Immature natural killer cell (primary cell): ENCODE results near the gene SCP2. TPM values are rescaled to one million over a fixed set of nuclear protein-coding genes. Genes with fewer than 3 reads are reported as not detected.

ENCODE experiments used
- DNase-seq, 3 donors: peaks; one replicate each; pipeline ENCODE4 v3.0.0; 2022; ENCODE audit warnings: mixed read lengths in 1 of 3
- H3K27ac Mint-ChIP-seq, 6 donors: one replicate each; pipeline ENCODE4 v1.8.0; 2020; ENCODE audit warnings: mixed read lengths in 6 of 6, mild to moderate bottlenecking in 5 of 6, inconsistent platforms in 4 of 6, moderate library complexity in 3 of 6
- H3K27me3 Mint-ChIP-seq, 3 donors: one replicate each; pipeline ENCODE4 v1.8.0; 2020 to 2021; ENCODE audit warnings: low read depth in 3 of 3, mild to moderate bottlenecking in 3 of 3, mixed read lengths in 3 of 3, moderate library complexity in 3 of 3, inconsistent platforms in 1 of 3
- H3K36me3 Mint-ChIP-seq, 3 donors: one replicate each; pipeline ENCODE4 v1.8.0; 2020; ENCODE audit warnings: mixed read lengths in 3 of 3, inconsistent platforms in 2 of 3, mild to moderate bottlenecking in 2 of 3
- H3K4me1 Mint-ChIP-seq, 2 donors: one replicate each; pipeline ENCODE4 v1.8.0; 2020; ENCODE audit warnings: inconsistent platforms in 2 of 2, mild to moderate bottlenecking in 2 of 2, mixed read lengths in 2 of 2, moderate library complexity in 1 of 2
- H3K4me3 Mint-ChIP-seq, 5 donors: one replicate each; pipeline ENCODE4 v1.8.0; 2020; ENCODE audit warnings: mild to moderate bottlenecking in 5 of 5, mixed read lengths in 5 of 5, inconsistent platforms in 3 of 5, moderate library complexity in 3 of 5
- H3K9me3 Mint-ChIP-seq, 6 donors: one replicate each; pipeline ENCODE4 v1.8.0; 2020; ENCODE audit warnings: mild to moderate bottlenecking in 6 of 6, mixed read lengths in 6 of 6, inconsistent platforms in 4 of 6, moderate library complexity in 3 of 6
- polyA plus RNA-seq, 3 donors: library from polyadenylated mRNA; unstranded; fragments of 300-500 nt; fragmentation: Illumina TruSeq; gene quantifications; one replicate each; pipeline ENCODE4 v1.2.3, GENCODE V29; 2021

The SCP2 gene
- polyA plus RNA-seq, 3 donors from 2014 or later: 257 to 343 (median 261) TPM

DNA sequence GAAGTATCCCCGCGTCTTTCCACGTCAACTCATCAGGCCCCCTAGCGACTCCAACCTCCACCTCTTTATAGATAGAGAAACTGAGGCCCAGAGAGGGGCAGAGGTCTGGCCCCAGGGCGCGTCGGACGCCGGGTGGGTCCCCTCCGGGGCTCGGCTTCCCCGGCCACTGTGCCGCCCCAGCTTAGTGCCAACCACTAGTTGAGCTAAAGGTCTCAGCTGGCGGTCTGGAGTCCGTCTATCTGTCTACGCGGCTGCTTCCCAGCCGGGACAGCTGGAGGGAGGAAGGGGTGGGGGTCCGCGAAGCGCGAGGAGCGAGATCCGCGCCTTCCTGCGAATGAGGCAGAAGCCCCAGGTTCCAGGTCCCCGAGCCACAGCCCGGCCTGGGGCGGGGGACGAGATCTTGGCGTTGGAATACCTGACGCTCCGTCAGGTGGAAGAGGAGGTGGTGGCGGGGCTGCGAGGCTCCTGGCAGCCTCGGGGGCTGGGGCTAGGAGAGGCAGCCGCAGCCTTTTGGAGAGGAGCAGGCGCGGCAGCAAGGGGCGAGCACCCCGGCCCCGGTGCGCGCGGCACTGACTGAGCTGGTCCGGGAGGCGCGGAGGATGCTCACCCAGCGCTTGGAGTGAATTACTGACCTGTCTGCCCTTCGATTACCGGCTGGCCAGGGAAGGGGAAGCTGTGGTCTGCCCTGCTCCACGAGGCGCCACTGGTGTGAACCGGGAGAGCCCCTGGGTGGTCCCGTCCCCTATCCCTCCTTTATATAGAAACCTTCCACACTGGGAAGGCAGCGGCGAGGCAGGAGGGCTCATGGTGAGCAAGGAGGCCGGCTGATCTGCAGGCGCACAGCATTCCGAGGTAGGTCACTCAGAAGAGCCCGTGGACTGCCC, 135.9 kb downstream of the SCP2 start:
- no peaks in the 10 kb centered on the region for H3K36me3 Mint-ChIP-seq
- peaks cover 0 to 6% of the 10 kb centered on the region in 2 donors for H3K4me1 Mint-ChIP-seq
- no peaks in the 10 kb centered on the region for H3K9me3 Mint-ChIP-seq
- peaks cover 8 to 19% (median 9%) of the 10 kb centered on the region in 3 donors for H3K27me3 Mint-ChIP-seq
- peak overlapping the region; percentile 58 to 75 (median 74) for H3K4me3 Mint-ChIP-seq
- DNase-seq: no peak
- H3K27ac Mint-ChIP-seq: no peak overlapping the region

DNA sequence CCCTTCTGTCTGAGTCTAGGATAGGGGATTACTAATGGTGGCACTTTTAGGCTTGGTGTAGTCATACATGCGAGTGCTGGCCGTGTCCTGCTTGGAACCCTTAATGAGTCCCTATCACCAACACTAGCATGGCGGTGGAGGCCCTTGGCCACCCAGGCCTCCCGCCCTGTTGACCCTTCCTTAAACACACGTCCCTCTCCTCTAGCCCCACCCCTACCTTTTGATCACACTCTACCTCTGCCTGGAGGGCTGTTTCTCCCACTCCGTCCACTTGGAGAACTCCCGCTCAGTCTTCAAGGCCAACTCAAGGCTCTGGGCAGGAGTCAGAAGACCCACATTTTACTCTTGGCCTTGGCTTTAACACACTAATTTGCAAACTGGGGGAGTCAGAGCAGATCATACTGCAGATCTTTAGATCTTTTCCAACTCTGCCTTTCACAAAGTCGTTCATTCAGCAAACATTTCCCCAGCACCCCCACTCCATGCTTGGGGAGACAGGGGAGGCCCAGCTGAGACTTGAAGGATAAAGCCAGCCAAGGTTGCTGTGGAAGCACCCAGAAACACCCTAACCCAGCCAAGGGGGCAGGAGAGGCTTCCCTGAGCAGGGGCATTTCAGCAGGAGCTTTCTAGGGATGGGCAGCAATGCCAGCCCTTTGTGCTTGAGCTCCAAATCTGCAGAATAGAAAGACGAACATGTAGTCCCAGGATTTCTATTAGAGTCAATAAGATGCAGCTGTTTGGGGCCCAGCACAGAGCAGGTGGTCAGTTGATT, 136.9 kb downstream of the SCP2 start:
- Mint-ChIP-seq H3K4me1 (peaks cover 0 to 6% of the 10 kb centered on the region in 2 donors), H3K36me3 (no peaks in the 10 kb centered on the region), H3K9me3 (no peaks in the 10 kb centered on the region), H3K4me3 (peak overlapping the region; percentile 58 to 75 (median 74)), H3K27ac (peak overlapping the region in 2 of 6 donors; percentile 10 to 34), H3K27me3 (peaks cover 8 to 19% (median 9%) of the 10 kb centered on the region in 3 donors)
- DNase-seq: no peak

DNA sequence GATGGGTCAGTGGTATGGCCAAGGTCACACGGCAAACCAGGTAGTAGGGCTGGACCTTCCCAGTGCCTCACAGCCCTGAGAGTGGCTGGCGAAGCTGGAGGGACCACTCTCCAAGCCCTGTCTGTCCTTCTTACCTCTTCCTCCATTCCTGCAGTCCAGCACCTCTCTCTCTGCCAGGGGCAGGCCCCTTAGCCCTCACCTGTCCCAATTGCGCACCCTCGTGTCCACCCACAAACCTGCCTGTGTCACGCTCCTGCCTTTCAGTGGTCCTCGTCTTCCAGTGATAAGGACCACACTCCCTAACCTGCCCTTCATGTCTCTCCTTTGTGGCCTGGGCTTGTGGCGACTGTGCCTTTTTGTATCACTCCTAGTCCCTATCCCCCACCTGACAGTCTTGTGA, 138.3 kb downstream of the SCP2 start:
- peak overlapping the region in 2 of 6 donors; percentile 9 to 67 for H3K27ac Mint-ChIP-seq
- H3K4me1 Mint-ChIP-seq: peaks cover 0 to 6% of the 10 kb centered on the region in 2 donors

GRCh38 chr1:53066488-53066887, 139.4 kb downstream of the SCP2 start:
- DNase-seq: no peak
- H3K36me3 Mint-ChIP-seq: no peaks in the 10 kb centered on the region
- no peak overlapping the region for H3K4me3 Mint-ChIP-seq
- H3K9me3 Mint-ChIP-seq: no peaks in the 10 kb centered on the region
- peaks cover 8 to 13% (median 12%) of the 10 kb centered on the region in 3 donors for H3K27me3 Mint-ChIP-seq
- no peak overlapping the region for H3K27ac Mint-ChIP-seq
- H3K4me1 Mint-ChIP-seq: peaks cover 0 to 6% of the 10 kb centered on the region in 2 donors

More for the DNA sequence above, 138.3 kb downstream of the SCP2 start:
- no peaks in the 10 kb centered on the region for H3K9me3 Mint-ChIP-seq
- no peaks in the 10 kb centered on the region for H3K36me3 Mint-ChIP-seq
- H3K4me3 Mint-ChIP-seq: peak overlapping the region in 2 of 5 donors; percentile 1 to 16
- no peak for DNase-seq
- peaks cover 8 to 19% (median 10%) of the 10 kb centered on the region in 3 donors for H3K27me3 Mint-ChIP-seq

DNA sequence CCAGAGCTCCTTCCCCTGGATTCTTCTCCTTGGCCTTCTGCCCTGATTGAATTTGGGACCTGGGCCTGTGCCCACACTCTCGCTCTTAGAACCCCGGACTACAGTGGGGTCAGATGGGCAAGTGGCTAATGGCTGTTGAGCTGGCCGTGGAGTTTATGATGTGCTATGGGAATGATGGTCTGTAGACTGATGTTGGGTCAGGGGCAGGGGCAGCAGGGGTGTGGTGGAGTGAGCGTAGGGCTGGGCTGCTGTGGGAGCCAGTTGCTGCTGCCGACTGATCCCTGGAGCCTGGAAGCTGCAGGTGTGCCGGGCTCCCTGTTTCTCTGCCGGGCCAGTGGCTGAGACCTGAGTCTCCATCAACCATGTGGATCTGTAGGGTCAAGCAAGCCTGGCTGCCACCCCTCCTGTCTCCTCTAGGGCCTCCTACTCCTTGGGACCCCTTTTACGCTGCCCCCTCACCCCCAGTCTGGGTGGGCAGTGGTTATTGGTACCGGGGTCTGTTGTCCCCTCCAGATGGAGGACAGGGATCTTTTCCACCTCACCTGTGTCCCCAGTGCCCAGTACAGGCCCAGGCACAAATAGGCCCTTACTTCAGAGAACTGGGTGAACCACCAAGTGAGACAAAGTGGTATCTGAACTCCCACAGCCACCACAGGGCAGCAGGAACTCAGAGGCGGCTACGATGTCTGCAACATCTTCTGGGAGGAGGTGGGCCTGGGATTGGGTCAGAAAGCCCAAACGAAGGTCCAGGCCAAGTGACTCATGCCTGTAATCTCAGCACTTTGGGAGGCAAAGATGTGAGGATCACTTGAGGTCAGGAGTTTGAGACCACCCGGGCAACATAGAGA, 140.0 kb downstream of the SCP2 start:
- DNase-seq: no peak
- Mint-ChIP-seq H3K9me3 (no peaks in the 10 kb centered on the region), H3K4me1 (peaks cover 0 to 6% of the 10 kb centered on the region in 2 donors), H3K27me3 (peaks cover 7 to 13% (median 12%) of the 10 kb centered on the region in 3 donors), H3K36me3 (peaks cover 0 to 3% (median 0%) of the 10 kb centered on the region in 3 donors), H3K27ac (peak overlapping the region in 1 of 6 donors; percentile 42), H3K4me3 (no peak overlapping the region)

- no peaks in the 10 kb centered on the region for H3K9me3 Mint-ChIP-seq
- H3K4me3 Mint-ChIP-seq: no peak overlapping the region
- peaks cover 7 to 13% (median 12%) of the 10 kb centered on the region in 3 donors for H3K27me3 Mint-ChIP-seq
- no peak for DNase-seq
- peaks cover 0 to 6% of the 10 kb centered on the region in 2 donors for H3K4me1 Mint-ChIP-seq
- no peak overlapping the region for H3K27ac Mint-ChIP-seq
- H3K36me3 Mint-ChIP-seq: peaks cover 0 to 3% (median 0%) of the 10 kb centered on the region in 3 donors
Measured at GRCh38 chr1:53067886-53068285, 140.8 kb downstream of the SCP2 start.

DNA sequence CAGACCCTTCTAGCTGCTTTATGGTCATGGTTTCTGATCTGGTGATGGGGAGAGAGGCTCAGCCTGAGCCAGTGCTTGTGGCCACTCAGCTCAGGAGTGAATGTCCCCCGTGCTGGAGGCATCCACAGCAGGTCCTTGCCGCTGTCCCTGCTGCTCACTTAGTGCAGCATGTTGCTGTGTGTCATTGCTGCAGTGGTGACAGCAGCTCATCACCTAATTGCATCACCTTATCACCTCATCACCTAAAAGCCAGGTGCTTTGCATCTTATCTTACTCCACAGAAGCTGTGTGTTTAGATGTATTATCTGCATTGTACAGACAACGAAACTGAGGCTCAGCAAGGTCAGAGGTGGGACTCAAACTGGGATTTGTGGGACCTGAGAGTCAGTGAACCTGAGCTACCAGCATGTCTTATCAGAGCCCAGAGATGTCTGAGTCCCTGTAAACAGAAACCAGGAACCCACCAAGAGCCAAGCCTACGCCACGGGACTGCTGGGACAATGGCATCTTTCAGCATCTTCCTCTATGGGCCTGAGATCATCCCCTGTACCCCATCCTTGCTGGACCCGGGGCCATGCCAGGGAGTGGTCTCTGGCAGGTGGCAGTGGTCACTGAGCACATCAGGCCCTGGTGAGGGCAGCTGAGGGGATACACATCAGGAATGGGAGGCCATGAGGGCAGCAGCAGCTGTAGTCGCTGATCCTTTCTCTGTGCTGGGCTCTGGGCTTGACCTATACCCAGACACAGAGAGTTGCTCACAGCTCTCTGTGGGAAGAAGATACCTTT, 141.4 kb downstream of the SCP2 start:
- Mint-ChIP-seq H3K27me3 (peaks cover 5 to 12% (median 7%) of the 10 kb centered on the region in 3 donors), H3K27ac (no peak overlapping the region), H3K36me3 (peaks cover 0 to 3% (median 0%) of the 10 kb centered on the region in 3 donors), H3K9me3 (no peaks in the 10 kb centered on the region), H3K4me3 (no peak overlapping the region), H3K4me1 (peaks cover 0 to 4% of the 10 kb centered on the region in 2 donors)
- no peak for DNase-seq

DNA sequence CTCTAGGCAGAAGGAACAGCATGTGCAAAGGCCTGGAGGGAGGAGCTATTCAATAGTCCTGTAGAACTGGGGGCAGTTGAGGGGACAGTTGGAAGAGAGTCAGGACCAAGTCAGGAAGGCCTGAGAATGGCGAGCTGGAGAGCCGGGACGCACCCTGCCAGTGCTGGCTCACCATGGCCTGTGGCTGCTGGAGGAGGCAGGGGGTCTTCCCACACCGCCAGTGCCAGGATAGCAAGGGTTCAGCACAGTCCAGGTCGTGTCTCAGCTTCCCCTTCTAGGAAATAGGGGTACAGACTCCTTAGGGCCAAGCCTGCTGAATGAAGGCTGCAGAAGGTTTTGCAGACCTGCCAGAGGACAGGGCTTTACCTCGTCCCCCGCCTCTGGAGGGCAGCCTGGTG, 142.2 kb downstream of the SCP2 start:
- Mint-ChIP-seq H3K27me3 (peaks cover 0 to 7% (median 6%) of the 10 kb centered on the region in 3 donors), H3K36me3 (peaks cover 0 to 3% (median 0%) of the 10 kb centered on the region in 3 donors), H3K4me3 (no peak overlapping the region), H3K27ac (no peak overlapping the region), H3K9me3 (no peaks in the 10 kb centered on the region), H3K4me1 (no peaks in the 10 kb centered on the region)
- no peak for DNase-seq

DNA sequence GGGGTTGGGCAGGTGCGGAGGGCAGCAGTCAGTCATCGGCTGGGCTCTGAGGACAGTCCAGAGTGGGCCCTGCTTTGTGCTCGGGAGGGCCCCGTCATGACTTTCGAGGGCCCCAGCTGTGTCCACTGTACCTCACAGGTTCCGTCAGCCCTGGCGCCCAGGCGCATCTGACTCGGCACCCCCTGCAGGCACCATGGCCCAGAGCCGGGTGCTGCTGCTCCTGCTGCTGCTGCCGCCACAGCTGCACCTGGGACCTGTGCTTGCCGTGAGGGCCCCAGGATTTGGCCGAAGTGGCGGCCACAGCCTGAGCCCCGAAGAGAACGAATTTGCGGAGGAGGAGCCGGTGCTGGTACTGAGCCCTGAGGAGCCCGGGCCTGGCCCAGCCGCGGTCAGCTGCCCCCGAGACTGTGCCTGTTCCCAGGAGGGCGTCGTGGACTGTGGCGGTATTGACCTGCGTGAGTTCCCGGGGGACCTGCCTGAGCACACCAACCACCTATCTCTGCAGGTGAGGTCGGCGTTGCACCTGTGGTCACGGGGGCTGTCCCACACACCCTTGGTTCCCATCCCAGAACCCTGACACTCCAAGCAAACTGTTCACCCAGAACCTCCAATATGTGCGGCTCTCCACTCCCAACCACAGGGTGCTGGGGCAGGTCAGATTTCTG, 142.7 kb downstream of the SCP2 start:
- H3K27ac Mint-ChIP-seq: no peak overlapping the region

DNA sequence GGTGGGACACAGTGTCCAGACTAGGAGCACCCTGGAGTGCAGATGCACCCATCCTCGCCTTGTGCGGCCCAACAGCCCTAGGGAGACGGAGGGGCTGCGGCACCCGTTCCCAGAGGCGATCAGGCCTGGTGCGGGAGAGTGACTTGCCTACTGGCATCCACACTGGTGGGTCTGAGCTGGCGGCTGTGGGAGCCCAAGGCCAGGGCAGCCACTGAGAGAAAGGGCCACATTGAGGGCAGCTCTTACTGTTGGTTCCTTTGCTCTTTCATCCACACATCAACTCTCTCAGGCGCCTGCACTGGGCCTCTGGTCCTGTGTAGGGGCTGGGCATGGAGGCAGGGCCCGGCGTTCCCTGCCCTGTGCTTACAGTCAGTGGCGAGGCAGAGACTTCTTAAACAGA, 143.5 kb downstream of the SCP2 start:
- Mint-ChIP-seq H3K4me1 (peaks cover 0 to 6% of the 10 kb centered on the region in 2 donors), H3K27me3 (peaks cover 1 to 8% (median 2%) of the 10 kb centered on the region in 3 donors), H3K9me3 (no peaks in the 10 kb centered on the region), H3K27ac (no peak overlapping the region), H3K4me3 (no peak overlapping the region), H3K36me3 (peaks cover 0 to 3% (median 0%) of the 10 kb centered on the region in 3 donors)
- DNase-seq: no peak

More for the DNA sequence above, 142.7 kb downstream of the SCP2 start:
- DNase-seq: no peak
- H3K4me3 Mint-ChIP-seq: no peak overlapping the region
- peaks cover 0 to 3% (median 0%) of the 10 kb centered on the region in 3 donors for H3K36me3 Mint-ChIP-seq
- H3K9me3 Mint-ChIP-seq: no peaks in the 10 kb centered on the region
- no peaks in the 10 kb centered on the region for H3K4me1 Mint-ChIP-seq
- H3K27me3 Mint-ChIP-seq: peaks cover 0 to 8% (median 6%) of the 10 kb centered on the region in 3 donors

GRCh38 chr1:53071167-53071865, 144.2 kb downstream of the SCP2 start:
- H3K4me1 Mint-ChIP-seq: peaks cover 0 to 6% of the 10 kb centered on the region in 2 donors
- DNase-seq: no peak
- no peaks in the 10 kb centered on the region for H3K9me3 Mint-ChIP-seq
- H3K27me3 Mint-ChIP-seq: peaks cover 0 to 8% (median 1%) of the 10 kb centered on the region in 3 donors
- no peak overlapping the region for H3K4me3 Mint-ChIP-seq
- peaks cover 0 to 3% (median 0%) of the 10 kb centered on the region in 3 donors for H3K36me3 Mint-ChIP-seq
- H3K27ac Mint-ChIP-seq: no peak overlapping the region

DNA sequence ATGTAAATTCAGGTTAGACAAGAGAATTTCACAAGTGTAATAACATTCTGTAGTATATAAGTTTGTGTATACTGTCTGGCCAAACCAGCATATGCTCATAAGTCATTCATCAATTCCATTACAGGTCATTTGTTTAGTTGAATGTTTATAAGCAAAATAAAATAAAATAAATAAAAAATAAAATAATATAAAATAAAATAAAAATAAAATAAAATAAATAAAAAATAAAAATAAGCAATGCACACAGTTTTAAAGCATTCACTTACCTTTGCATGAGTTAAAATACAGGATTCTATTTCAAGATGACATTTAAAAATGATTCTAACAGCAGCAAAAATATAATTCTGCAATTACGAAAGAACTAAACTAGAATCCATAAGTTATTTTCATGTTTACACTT, 144.8 kb downstream of the SCP2 start:
- Mint-ChIP-seq H3K27me3 (peaks cover 0 to 8% (median 1%) of the 10 kb centered on the region in 3 donors), H3K4me3 (no peak overlapping the region), H3K27ac (no peak overlapping the region), H3K4me1 (peaks cover 0 to 6% of the 10 kb centered on the region in 2 donors), H3K9me3 (no peaks in the 10 kb centered on the region), H3K36me3 (peaks cover 0 to 3% (median 0%) of the 10 kb centered on the region in 3 donors)
- DNase-seq: no peak
